ENCODE measurements around the gene TTC5. TPM values are rescaled to one million over a fixed set of nuclear protein-coding genes. Genes with fewer than 3 reads are reported as not detected.

Gene TTC5
- total RNA-seq, 2 experiments from 2014 or later = 17.9 to 21.0 TPM

- Histone ChIP-seq H2AFZ (ENCODE audit: low read length) (peak within 1 kb of the TSS; percentile 81), H4K20me1 (ENCODE audit: insufficient read depth, low read length) (peaks cover 9% of the 10 kb centered on the region; the same call in 1 of the 2 replicates), H3K9me2 (ENCODE audit: insufficient read depth, low read length) (no peaks in the 10 kb centered on the region), H3K27ac (ENCODE audit: low read depth, low read length, poor library complexity, severe bottlenecking) (peak within 1 kb of the TSS; percentile 67), H3K36me3 (ENCODE audit: insufficient read depth, low read length) (peaks cover 27% of the 10 kb centered on the region; the same call in 1 of the 2 replicates), H3K4me2 (ENCODE audit: low read length) (peak within 1 kb of the TSS; percentile 79), H3K4me1 (ENCODE audit: insufficient read depth, low read length, poor library complexity, severe bottlenecking) (peaks cover 52% of the 10 kb centered on the region), H3K9me3 (ENCODE audit: low read length) (no peaks in the 10 kb centered on the region), H3K4me3 (ENCODE audit: low read depth, low read length, poor library complexity, severe bottlenecking) (peak within 1 kb of the TSS; percentile 83), H3K79me2 (ENCODE audit: insufficient read depth, low read depth, low read length) (peaks cover 63% of the 10 kb centered on the region)
- BruUV-seq (replicated peaks) = TSS peak; percentile 91
- TF ChIP-seq EZH2phosphoT487 (IDR thresholded peaks at IDR 0.05; ENCODE audit: borderline replicate concordance, low read depth, low read length) = no peak
- TF ChIP-seq, protein P1, sequence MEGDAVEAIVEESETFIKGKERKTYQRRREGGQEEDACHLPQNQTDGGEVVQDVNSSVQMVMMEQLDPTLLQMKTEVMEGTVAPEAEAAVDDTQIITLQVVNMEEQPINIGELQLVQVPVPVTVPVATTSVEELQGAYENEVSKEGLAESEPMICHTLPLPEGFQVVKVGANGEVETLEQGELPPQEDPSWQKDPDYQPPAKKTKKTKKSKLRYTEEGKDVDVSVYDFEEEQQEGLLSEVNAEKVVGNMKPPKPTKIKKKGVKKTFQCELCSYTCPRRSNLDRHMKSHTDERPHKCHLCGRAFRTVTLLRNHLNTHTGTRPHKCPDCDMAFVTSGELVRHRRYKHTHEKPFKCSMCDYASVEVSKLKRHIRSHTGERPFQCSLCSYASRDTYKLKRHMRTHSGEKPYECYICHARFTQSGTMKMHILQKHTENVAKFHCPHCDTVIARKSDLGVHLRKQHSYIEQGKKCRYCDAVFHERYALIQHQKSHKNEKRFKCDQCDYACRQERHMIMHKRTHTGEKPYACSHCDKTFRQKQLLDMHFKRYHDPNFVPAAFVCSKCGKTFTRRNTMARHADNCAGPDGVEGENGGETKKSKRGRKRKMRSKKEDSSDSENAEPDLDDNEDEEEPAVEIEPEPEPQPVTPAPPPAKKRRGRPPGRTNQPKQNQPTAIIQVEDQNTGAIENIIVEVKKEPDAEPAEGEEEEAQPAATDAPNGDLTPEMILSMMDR (conservative IDR thresholded peaks at IDR 0.05; ENCODE audit: low read length) = no peak
- intact Hi-C loops (cut with micrococcal nuclease; ENCODE audit: unreplicated experiment) = loop anchor here (1.0 kb wide), 1 partner anchor 10 kb away; the partner anchor contains the start of gene PARP2
- CTCF ChIA-PET (ENCODE audit: unreplicated experiment) = interaction anchor here (0.6 to 1.8 kb wide), 5 partner anchors 8 to 638 kb away, joined by 3 to 11 read pairs (median 4); partner anchors contain the start of genes PARP2 and PIP4P1
- POLR2A ChIA-PET = interaction anchor here (0.7 to 2.7 kb wide), 10 partner anchors 10 to 351 kb away, joined by 3 to 73 read pairs (median 4); partner anchors contain the start of genes PARP2, PIP4P1 and RNASE4
- peak; percentile 91 for DNase-seq (ENCODE audit: low spot score)
Observed at GRCh38 chr14:20332788-20333493, 27.2 kb upstream of the TTC5 start, which contains the start of gene CCNB1IP1. Gene CCNB1IP1 (minus strand): TSS chr14:20333279. CDS start chr14:20316523, 16,756 bp downstream.

DNA sequence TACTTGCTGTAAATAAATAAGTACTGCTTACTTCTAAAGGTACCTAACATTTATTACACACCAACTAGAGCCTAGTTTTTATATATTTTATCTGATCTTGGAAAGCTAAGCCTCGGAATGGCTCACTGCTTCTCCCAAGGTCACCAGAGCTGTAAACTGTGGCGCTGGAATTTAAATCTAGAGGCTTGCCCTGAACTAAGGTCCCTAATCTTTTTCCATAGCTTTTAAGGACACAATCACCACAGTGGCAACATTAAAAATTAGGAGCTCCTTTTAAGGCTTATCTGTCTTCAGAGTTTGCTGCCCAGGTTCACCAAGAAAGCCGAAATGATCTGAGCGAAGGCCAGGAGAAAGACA is 26.7 kb upstream of the TTC5 start:
- no peak for DNase-seq (ENCODE audit: low spot score)
- peak overlapping the region; percentile 79 for H3K4me2 ChIP-seq (ENCODE audit: low read length)

More for the DNA sequence above, 26.7 kb upstream of the TTC5 start:
- Histone ChIP-seq H4K20me1 (ENCODE audit: insufficient read depth, low read length) (peaks cover 15% of the 10 kb centered on the region; the same call in 1 of the 2 replicates), H3K79me2 (ENCODE audit: insufficient read depth, low read depth, low read length) (peaks cover 68% of the 10 kb centered on the region), H3K27ac (ENCODE audit: low read depth, low read length, poor library complexity, severe bottlenecking) (peak overlapping the region; percentile 67), H3K9me2 (ENCODE audit: insufficient read depth, low read length) (no peaks in the 10 kb centered on the region), H3K9me3 (ENCODE audit: low read length) (no peaks in the 10 kb centered on the region), H3K4me3 (ENCODE audit: low read depth, low read length, poor library complexity, severe bottlenecking) (peak overlapping the region; percentile 83), H3K4me1 (ENCODE audit: insufficient read depth, low read length, poor library complexity, severe bottlenecking) (peaks cover 57% of the 10 kb centered on the region), H3K36me3 (ENCODE audit: insufficient read depth, low read length) (peaks cover 32% of the 10 kb centered on the region; the same call in 1 of the 2 replicates), H2AFZ (ENCODE audit: low read length) (peak overlapping the region; percentile 81)
- BruUV-seq (replicated peaks) = no TSS peak
- ChIA-PET POLR2A (interaction anchor here (1.1 to 2.7 kb wide), 6 partner anchors 10 to 278 kb away, joined by 3 to 73 read pairs (median 7); partner anchors contain the start of genes PARP2 and PIP4P1), CTCF (ENCODE audit: unreplicated experiment) (interaction anchor here (0.6 to 1.8 kb wide), 5 partner anchors 9 to 212 kb away, joined by 3 to 11 read pairs (median 3); partner anchors contain the start of genes PARP2 and PIP4P1)
- TF ChIP-seq EZH2phosphoT487 (IDR thresholded peaks at IDR 0.05; ENCODE audit: borderline replicate concordance, low read depth, low read length) = no peak
- TF ChIP-seq, protein P1 (conservative IDR thresholded peaks at IDR 0.05; ENCODE audit: low read length) = no peak
- intact Hi-C loops (cut with micrococcal nuclease; ENCODE audit: unreplicated experiment) = no loop called here
